Spleen (tissue), 11 donors: ENCODE measurements around the gene TRABD. TPM values are rescaled to one million over a fixed set of nuclear protein-coding genes. Genes with fewer than 3 reads are reported as not detected.
A peak's percentile ranks its signal among the peaks of the same experiment; 100 is the strongest.

ENCODE experiments used
- DNase-seq: peaks from one replicate; pipeline ENCODE4 v3.0.0-alpha.2; 2020
- H3K27ac ChIP-seq, 8 donors: fragments of 200-600 bp; sonication (generic) in 7 of 8; 1 replicate in 4 of 8; 2 replicates in 4 of 8; pipeline versions ENCODE4 v1.5.0 to v1.8.0; 2016 to 2021; ENCODE audit warnings: inconsistent platforms in 4 of 8, mild to moderate bottlenecking in 4 of 8, moderate library complexity in 1 of 8
- H3K27me3 ChIP-seq, 7 donors: fragments of 200-600 bp; sonication (generic) in 6 of 7; replicated peaks in 1 of 7; 1 replicate in 4 of 7; 2 replicates in 3 of 7; pipeline versions ENCODE4 v1.5.0 to v1.8.0; 2016 to 2021; ENCODE audit warnings: inconsistent platforms in 3 of 7, mild to moderate bottlenecking in 1 of 7
- H3K36me3 ChIP-seq, 6 donors: fragments of 200-600 bp; sonication (generic) in 5 of 6; 1 replicate in 4 of 6; 2 replicates in 2 of 6; pipeline versions ENCODE4 v1.5.0 to v1.8.0; 2016 to 2021; ENCODE audit warnings: inconsistent platforms in 2 of 6
- H3K4me1 ChIP-seq, 6 donors: fragments of 200-600 bp; sonication (generic) in 5 of 6; 1 replicate in 3 of 6; 2 replicates in 3 of 6; pipeline versions ENCODE4 v1.5.0 to v1.8.0; 2016 to 2021; ENCODE audit warnings: inconsistent platforms in 3 of 6
- H3K4me3 ChIP-seq, 8 donors: fragments of 200-600 bp; sonication (generic) in 7 of 8; 1 replicate in 4 of 8; 2 replicates in 4 of 8; pipeline versions ENCODE4 v1.5.0 to v1.8.0; 2016 to 2021; ENCODE audit warnings: inconsistent platforms in 4 of 8, mild to moderate bottlenecking in 4 of 8, moderate library complexity in 2 of 8
- H3K9me3 ChIP-seq, 8 donors: fragments of 200-600 bp; sonication (generic) in 7 of 8; 1 replicate in 4 of 8; 2 replicates in 4 of 8; pipeline versions ENCODE4 v1.5.0 to v1.8.0; 2016 to 2021; ENCODE audit warnings: inconsistent platforms in 4 of 8
- POLR2A ChIP-seq, 3 donors: fragments of 450-650 bp; IDR thresholded peaks; one replicate each; pipeline ENCODE4 v1.5.1; 2017; ENCODE audit warnings: antibody characterized with exemption in 3 of 3, mild to moderate bottlenecking in 1 of 3
- POLR2AphosphoS5 ChIP-seq, 3 donors: sonication (generic); formaldehyde crosslinking; IDR thresholded peaks; one replicate each; pipeline ENCODE4 v1.5.1; 2017; ENCODE audit warnings: antibody characterized with exemption in 3 of 3
- WGBS, 5 donors: extraction: QIAGEN DNeasy Blood & Tissue Kit in 3 of 5; methylation state at CpG; one replicate each; pipeline versions ENCODE4 v1.1.5 to v1.1.7; 2013 to 2018; 5-methylcytosine and 5-hydroxymethylcytosine counted together
- intact Hi-C: fragments of 100-400 bp; cut with DNase I; formaldehyde crosslinking; loops from one replicate; pipeline ENCODE4 v1.15.0; 2023; ENCODE audit warnings: low total_unique reads
- polyA plus RNA-seq, 3 donors: library from polyadenylated mRNA; stranded (reverse); fragments of 200-250 nt; gene quantifications; one replicate each; pipeline ENCODE4 v1.2.1, GENCODE V29; 2013
- total RNA-seq, 7 donors: library from RNA; depleted of rRNA in 3 of 7; stranded (reverse); fragments of >200 nt in 3 of 7; fragmentation: NEBNext Ultra II Directional in 4 of 7; extraction: Animal tissue kit (Norgen Biotek cat#: 25700) in 4 of 7; gene quantifications; one replicate each; pipeline versions ENCODE4 v1.1.0 to v1.2.1, GENCODE V29; 2016 to 2021
- TF ChIP-seq, protein P1 (sequence below), 11 experiments: fragments of 200-600 bp in 7 of 11; fragments of 450-650 bp in 4 of 11; sonication (generic) in 4 of 11; IDR thresholded peaks in 8 of 11; conservative IDR thresholded peaks in 3 of 11; 1 replicate in 7 of 11; 2 replicates in 4 of 11; pipeline versions ENCODE4 v1.4.0 to v1.8.0; 2016 to 2021; ENCODE audit warnings: antibody characterized with exemption in 11 of 11, inconsistent platforms in 4 of 11, mild to moderate bottlenecking in 1 of 11
- donor health status: healthy with polysubstance abuse.
- donor health status: DM: no; HTN: no; CAD: no; lungs with moderate emphysema.
- donor health status: DM: no; HTN: no; CAD: no.
- donor health status: Bipolar disorder and iron deficiency.
- donor health status: healthy.
- donor health status: DM: no; HTN: no; CAD: no.
- donor health status: DM: yes; HTN: yes; CAD: no.

Gene TRABD
- total and polyA plus RNA-seq, 10 donors: 43.3 to 85.8 (median 60.0) TPM

DNA sequence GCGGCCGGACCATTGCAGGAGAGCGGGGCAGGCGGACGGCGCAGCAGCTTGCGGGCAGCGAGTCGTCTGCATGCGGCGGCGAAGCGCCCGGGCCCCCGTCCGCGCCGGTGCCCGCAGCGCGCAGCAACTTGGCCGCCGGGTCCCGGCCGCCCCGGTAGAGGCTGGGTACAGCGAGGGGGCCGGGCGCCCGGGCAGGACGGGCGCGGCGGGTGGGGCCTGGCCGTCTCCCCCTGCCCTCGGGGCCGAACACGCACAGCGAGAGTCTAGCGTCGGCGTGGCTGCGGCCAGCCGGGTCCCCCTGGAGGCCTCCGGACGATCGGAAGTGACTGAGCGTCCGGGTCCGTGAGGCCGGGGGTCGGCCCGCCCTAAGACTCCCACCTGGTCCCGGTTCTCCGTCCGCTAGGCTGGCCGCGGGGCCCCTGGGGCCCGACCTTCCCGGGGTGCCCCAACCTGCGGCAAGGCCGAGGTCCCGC lies 775 bp upstream of the TRABD start:
- Histone ChIP-seq H3K36me3 (no peaks in the 10 kb centered on the region), H3K27me3 (peaks cover 0 to 22% (median 0%) of the 10 kb centered on the region in 7 donors), H3K9me3 (no peaks in the 10 kb centered on the region), H3K27ac (peak overlapping the region in 7 of 8 donors; percentile 30 to 99 (median 81)), H3K4me1 (peaks cover 34 to 70% (median 59%) of the 10 kb centered on the region in 6 donors), H3K4me3 (peak overlapping the region; percentile 38 to 87 (median 58))
- intact Hi-C loops: no loop called here
- 4 to 20% (median 9%) methylated on average over 13 to 63 of the region's 63 CpGs; no CpG with 5 or more reads in 1 of the 5 donors for WGBS, 5 donors
- TF ChIP-seq POLR2AphosphoS5 (IDR thresholded peaks at IDR 0.05): no peak
- no peak for TF ChIP-seq POLR2A (IDR thresholded peaks at IDR 0.05)
- TF ChIP-seq, protein P1, sequence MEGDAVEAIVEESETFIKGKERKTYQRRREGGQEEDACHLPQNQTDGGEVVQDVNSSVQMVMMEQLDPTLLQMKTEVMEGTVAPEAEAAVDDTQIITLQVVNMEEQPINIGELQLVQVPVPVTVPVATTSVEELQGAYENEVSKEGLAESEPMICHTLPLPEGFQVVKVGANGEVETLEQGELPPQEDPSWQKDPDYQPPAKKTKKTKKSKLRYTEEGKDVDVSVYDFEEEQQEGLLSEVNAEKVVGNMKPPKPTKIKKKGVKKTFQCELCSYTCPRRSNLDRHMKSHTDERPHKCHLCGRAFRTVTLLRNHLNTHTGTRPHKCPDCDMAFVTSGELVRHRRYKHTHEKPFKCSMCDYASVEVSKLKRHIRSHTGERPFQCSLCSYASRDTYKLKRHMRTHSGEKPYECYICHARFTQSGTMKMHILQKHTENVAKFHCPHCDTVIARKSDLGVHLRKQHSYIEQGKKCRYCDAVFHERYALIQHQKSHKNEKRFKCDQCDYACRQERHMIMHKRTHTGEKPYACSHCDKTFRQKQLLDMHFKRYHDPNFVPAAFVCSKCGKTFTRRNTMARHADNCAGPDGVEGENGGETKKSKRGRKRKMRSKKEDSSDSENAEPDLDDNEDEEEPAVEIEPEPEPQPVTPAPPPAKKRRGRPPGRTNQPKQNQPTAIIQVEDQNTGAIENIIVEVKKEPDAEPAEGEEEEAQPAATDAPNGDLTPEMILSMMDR (IDR thresholded peaks at IDR 0.05 in 8 of 11, conservative IDR thresholded peaks at IDR 0.05 in 3 of 11): no peak
- DNase-seq: peak; percentile 92

DNA sequence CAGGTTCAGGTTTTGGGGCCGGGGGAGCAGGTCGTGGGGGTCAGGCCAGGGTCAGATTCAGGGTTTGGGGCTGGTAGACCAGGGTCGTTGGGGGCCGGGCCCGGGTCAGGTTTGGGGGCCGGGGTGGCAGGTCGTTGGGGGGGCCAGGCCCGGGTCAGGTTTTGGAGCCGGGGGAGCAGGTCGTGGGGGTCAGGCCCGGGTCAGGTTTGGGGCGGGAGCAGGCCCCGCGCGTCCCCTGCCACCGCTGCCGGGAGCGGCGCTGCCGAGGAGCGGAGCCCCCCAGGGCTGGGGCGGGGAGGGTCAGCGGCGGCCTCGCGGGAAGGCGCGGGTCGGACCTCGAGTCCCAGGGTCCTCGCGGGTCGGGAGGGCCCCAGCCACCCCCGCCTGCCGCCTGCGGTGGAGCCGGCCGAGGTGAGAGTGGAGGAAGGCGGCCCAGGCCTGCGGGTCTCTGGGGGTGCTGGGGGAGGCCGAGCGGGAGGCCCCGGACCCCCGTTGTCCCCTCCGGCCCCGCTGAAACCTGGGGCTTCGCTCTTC lies 535 bp downstream of the TRABD start:
- H3K4me1 ChIP-seq: peaks cover 44 to 79% (median 72%) of the 10 kb centered on the region in 6 donors
- H3K4me3 ChIP-seq: peak overlapping the region; percentile 43 to 87 (median 56)
- intact Hi-C loops: no loop called here
- H3K27ac ChIP-seq: peak overlapping the region; percentile 39 to 99 (median 85)
- peaks cover 0 to 12% (median 0%) of the 10 kb centered on the region in 7 donors for H3K27me3 ChIP-seq
- 0 to 2% (median 1%) methylated on average over 4 to 47 of the region's 47 CpGs for WGBS, 5 donors
- no peaks in the 10 kb centered on the region for H3K36me3 ChIP-seq
- no peak for TF ChIP-seq POLR2A (IDR thresholded peaks at IDR 0.05)
- TF ChIP-seq POLR2AphosphoS5 (IDR thresholded peaks at IDR 0.05): no peak
- TF ChIP-seq, protein P1 (IDR thresholded peaks at IDR 0.05 in 8 of 11, conservative IDR thresholded peaks at IDR 0.05 in 3 of 11): no peak
- DNase-seq: peak; percentile 89
- H3K9me3 ChIP-seq: no peaks in the 10 kb centered on the region

DNA sequence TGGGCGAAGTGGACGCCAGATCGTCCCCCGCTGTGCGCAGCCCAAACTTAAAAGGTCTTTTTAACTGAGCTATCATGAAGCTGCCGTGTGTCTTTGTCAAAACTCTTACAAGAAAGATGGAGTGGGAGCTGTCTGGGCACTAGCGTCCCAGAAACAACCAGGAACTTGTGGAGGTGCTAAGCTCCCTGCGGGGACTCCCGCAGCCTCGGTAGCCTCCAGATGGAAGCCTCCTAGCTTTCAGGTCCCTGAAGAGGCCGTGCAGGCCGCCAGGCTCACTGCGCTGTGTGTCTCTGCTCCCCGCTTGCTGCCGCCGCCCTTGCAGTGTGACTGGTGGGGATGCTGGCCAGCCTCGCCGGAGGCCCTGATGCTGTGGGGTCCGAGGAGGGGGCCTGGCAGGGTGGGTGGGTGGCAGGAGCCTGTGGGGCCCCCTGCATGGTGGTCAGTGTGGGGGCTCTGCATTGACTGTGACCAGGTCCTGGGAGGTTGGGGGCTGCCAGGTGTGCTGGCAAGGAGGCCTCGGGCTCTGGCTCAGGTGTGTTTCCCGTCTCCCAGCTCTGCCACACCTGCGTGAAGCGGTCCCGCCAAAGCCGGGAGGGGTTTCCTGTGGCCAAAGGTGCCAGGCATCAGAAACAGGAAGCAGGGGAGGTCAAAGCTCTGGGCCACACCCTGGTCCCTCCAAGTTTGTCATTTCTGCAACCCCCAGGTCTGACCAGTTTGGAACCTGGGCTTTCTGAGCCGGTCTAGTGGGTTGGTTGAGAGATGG lies 1.2 kb downstream of the TRABD start:
- Histone ChIP-seq H3K27ac (peak overlapping the region; percentile 39 to 99 (median 85)), H3K4me1 (peaks cover 50 to 86% (median 79%) of the 10 kb centered on the region in 6 donors), H3K4me3 (peak overlapping the region; percentile 43 to 87 (median 56)), H3K36me3 (no peaks in the 10 kb centered on the region), H3K27me3 (peaks cover 0 to 12% (median 0%) of the 10 kb centered on the region in 7 donors), H3K9me3 (no peaks in the 10 kb centered on the region)
- peak; percentile 88 for DNase-seq
- peak in 1 of 3 donors; percentile 20 for TF ChIP-seq POLR2AphosphoS5 (IDR thresholded peaks at IDR 0.05)
- TF ChIP-seq, protein P1 (IDR thresholded peaks at IDR 0.05 in 8 of 11, conservative IDR thresholded peaks at IDR 0.05 in 3 of 11): no peak
- intact Hi-C loops: no loop called here
- WGBS, 5 donors: 29 to 48% (median 41%) methylated on average over 14 to 26 of the region's 26 CpGs

DNA sequence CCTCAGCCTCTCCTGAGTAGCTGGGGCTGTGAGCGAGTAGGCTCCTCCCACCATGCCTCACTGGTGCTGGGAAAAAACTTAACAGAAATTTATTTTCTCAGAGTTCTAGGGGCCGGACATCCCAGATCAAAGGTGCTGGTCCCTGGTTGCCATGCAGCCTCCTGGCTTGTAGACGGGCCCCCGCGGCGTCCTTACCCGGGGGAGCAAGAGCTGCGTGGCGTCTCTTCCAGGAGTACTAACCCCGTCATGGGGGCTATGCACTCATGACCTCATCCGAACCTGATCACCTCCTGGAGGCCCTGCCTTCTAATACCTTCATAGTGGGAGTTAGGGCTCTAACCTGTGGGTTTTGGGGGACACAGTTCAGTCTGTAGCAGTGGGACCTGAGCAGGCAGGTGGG lies 2.6 kb downstream of the TRABD start:
- Histone ChIP-seq H3K4me1 (peaks cover 61 to 95% (median 92%) of the 10 kb centered on the region in 6 donors), H3K27ac (peak overlapping the region in 6 of 8 donors; percentile 89 to 99 (median 97)), H3K4me3 (peak overlapping the region in 1 of 8 donors; percentile 2), H3K9me3 (no peaks in the 10 kb centered on the region), H3K27me3 (peaks cover 0 to 12% (median 0%) of the 10 kb centered on the region in 7 donors), H3K36me3 (peaks cover 0 to 6% (median 1%) of the 10 kb centered on the region in 6 donors)
- intact Hi-C loops: no loop called here
- WGBS, 5 donors: 83 to 97% (median 94%) methylated on average over 1 to 11 of the region's 11 CpGs
- TF ChIP-seq, protein P1 (IDR thresholded peaks at IDR 0.05 in 8 of 11, conservative IDR thresholded peaks at IDR 0.05 in 3 of 11): no peak
- TF ChIP-seq POLR2AphosphoS5 (IDR thresholded peaks at IDR 0.05) (no peak), POLR2A (IDR thresholded peaks at IDR 0.05) (no peak)
- peak; percentile 83 for DNase-seq
